A549 (cell line): ENCODE measurements around the gene MORN1.

Experiments
- CHD2 ChIP-seq: fragments of 150-350 bp; IDR thresholded peaks from 2 replicates; pipeline ENCODE4 v1.6.1; 2014; ENCODE audit warnings: low read length; ENCODE audit not compliant: partially characterized antibody
- ESRRA ChIP-seq: fragments of 150-350 bp; IDR thresholded peaks from 2 replicates; pipeline ENCODE4 v1.6.1; 2014; ENCODE audit warnings: mild to moderate bottlenecking, low read length, borderline replicate concordance
- GATA3 ChIP-seq: IDR thresholded peaks from 2 replicates; pipeline ENCODE4 v1.6.1; 2012; ENCODE audit warnings: borderline replicate concordance
- JUNB ChIP-seq: fragments of >200 bp; sonication (Bioruptor Twin); formaldehyde crosslinking; IDR thresholded peaks from 2 replicates; pipeline ENCODE4 v1.6.1; 2016
- POLR2A ChIP-seq: IDR thresholded peaks from 2 replicates; pipeline ENCODE4 v1.6.1; 2012; ENCODE audit warnings: mild to moderate bottlenecking, low read length
- ZNF302 ChIP-seq: fragments of 250-450 bp; sonication (Bioruptor Pico); IDR thresholded peaks from 2 replicates; pipeline ENCODE4 v1.9.0; 2021; ENCODE audit warnings: inconsistent platforms, mild to moderate bottlenecking, moderate library complexity
- TF ChIP-seq, protein P1 (sequence below): fragments of >200 bp; sonication (Bioruptor Twin); formaldehyde crosslinking; IDR thresholded peaks from 3 replicates; pipeline ENCODE4 v1.5.1; 2016
- TF ChIP-seq, protein P2 (sequence below): IDR thresholded peaks from 2 replicates; pipeline ENCODE4 v1.6.1; 2012

DNA sequence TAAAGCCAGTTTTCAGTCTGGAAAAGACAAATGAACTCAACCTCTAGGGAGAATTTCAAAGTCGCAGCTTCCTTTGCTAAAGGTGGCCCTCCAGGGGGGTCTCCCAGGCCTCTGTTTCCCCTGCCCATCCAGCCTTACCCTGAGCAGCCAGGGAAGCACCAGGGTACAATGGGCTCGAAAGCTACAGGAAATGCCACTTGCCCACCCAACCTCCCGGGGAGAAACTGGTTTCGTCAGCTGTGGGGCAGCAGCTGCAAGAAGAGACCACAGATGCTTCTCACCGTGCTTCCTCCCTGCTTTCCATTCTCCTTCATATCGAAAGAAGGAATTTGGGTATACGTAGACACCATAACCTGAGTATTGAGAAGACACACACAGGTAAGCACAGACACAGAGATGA lies 1.7 kb downstream of the MORN1 start:
- TF ChIP-seq JUNB (no peak), CHD2 (no peak), POLR2A (no peak), GATA3 (no peak), ESRRA (no peak), ZNF302 (CRISPR knock-in tag) (no peak)
- TF ChIP-seq, protein P1, sequence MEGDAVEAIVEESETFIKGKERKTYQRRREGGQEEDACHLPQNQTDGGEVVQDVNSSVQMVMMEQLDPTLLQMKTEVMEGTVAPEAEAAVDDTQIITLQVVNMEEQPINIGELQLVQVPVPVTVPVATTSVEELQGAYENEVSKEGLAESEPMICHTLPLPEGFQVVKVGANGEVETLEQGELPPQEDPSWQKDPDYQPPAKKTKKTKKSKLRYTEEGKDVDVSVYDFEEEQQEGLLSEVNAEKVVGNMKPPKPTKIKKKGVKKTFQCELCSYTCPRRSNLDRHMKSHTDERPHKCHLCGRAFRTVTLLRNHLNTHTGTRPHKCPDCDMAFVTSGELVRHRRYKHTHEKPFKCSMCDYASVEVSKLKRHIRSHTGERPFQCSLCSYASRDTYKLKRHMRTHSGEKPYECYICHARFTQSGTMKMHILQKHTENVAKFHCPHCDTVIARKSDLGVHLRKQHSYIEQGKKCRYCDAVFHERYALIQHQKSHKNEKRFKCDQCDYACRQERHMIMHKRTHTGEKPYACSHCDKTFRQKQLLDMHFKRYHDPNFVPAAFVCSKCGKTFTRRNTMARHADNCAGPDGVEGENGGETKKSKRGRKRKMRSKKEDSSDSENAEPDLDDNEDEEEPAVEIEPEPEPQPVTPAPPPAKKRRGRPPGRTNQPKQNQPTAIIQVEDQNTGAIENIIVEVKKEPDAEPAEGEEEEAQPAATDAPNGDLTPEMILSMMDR = no peak
- TF ChIP-seq, protein P2, sequence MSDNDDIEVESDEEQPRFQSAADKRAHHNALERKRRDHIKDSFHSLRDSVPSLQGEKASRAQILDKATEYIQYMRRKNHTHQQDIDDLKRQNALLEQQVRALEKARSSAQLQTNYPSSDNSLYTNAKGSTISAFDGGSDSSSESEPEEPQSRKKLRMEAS = no peak
